ENCODE results near the gene EDRF1.

Gene EDRF1

GRCh38 chr10:125775491-125776106 lies 56.1 kb downstream of the EDRF1 start, which contains the start of gene MMP21 (continued):
- no peak for TF ChIP-seq TSHZ2 (CRISPR knock-in tag; IDR thresholded peaks at IDR 0.05)

GRCh38 chr10:125777806-125778205 lies 58.3 kb downstream of the EDRF1 start:
- no peak for ATAC-seq
- TF ChIP-seq CREB5 (CRISPR knock-in tag; IDR thresholded peaks at IDR 0.05; ENCODE audit: low read depth) = no peak
- no peak for TF ChIP-seq ZFP3 (CRISPR knock-in tag; IDR thresholded peaks at IDR 0.05)
- no peak for TF ChIP-seq ZC3H10 (CRISPR knock-in tag; IDR thresholded peaks at IDR 0.05)
- no peak for TF ChIP-seq ZFP30 (CRISPR knock-in tag; IDR thresholded peaks at IDR 0.05)
- no peak for TF ChIP-seq PPARA (CRISPR knock-in tag; IDR thresholded peaks at IDR 0.05; ENCODE audit: borderline replicate concordance)
- TF ChIP-seq SNAI2 (CRISPR knock-in tag; IDR thresholded peaks at IDR 0.05) = no peak
- no peak for TF ChIP-seq ARNTL (CRISPR knock-in tag; IDR thresholded peaks at IDR 0.05; ENCODE audit: borderline replicate concordance, low read depth)
- no peak for TF ChIP-seq ESRRG (CRISPR knock-in tag; IDR thresholded peaks at IDR 0.05)
- TF ChIP-seq PATZ1 (CRISPR knock-in tag; IDR thresholded peaks at IDR 0.05; ENCODE audit: borderline replicate concordance) = no peak
- no peak for TF ChIP-seq ZNF70 (CRISPR knock-in tag; IDR thresholded peaks at IDR 0.05)
- no peak for TF ChIP-seq TOX (CRISPR knock-in tag; IDR thresholded peaks at IDR 0.05; ENCODE audit: borderline replicate concordance)
- TF ChIP-seq CSRNP3 (CRISPR knock-in tag; IDR thresholded peaks at IDR 0.05) = no peak
- TF ChIP-seq ZNF565 (CRISPR knock-in tag; conservative IDR thresholded peaks at IDR 0.05; ENCODE audit: low read depth) = no peak
- no peak for TF ChIP-seq CSDC2 (CRISPR knock-in tag; IDR thresholded peaks at IDR 0.05)
- no peak for TF ChIP-seq OSR1 (CRISPR knock-in tag; IDR thresholded peaks at IDR 0.05)
- TF ChIP-seq POU6F1 (CRISPR knock-in tag; IDR thresholded peaks at IDR 0.05; ENCODE audit: borderline replicate concordance, low read depth) = no peak
- no peak for TF ChIP-seq TCF4 (CRISPR knock-in tag; IDR thresholded peaks at IDR 0.05; ENCODE audit: borderline replicate concordance)
- no peak for TF ChIP-seq RARB (CRISPR knock-in tag; IDR thresholded peaks at IDR 0.05)
- no peak for TF ChIP-seq ZNF8 (CRISPR knock-in tag; IDR thresholded peaks at IDR 0.05)

GRCh38 chr10:125778556-125778955 lies 59.0 kb downstream of the EDRF1 start:
- ATAC-seq = no peak
- TF ChIP-seq RARB (CRISPR knock-in tag; IDR thresholded peaks at IDR 0.05) (no peak), TOX (CRISPR knock-in tag; IDR thresholded peaks at IDR 0.05; ENCODE audit: borderline replicate concordance) (no peak), PATZ1 (CRISPR knock-in tag; IDR thresholded peaks at IDR 0.05; ENCODE audit: borderline replicate concordance) (no peak), BACH2 (CRISPR knock-in tag; IDR thresholded peaks at IDR 0.05; ENCODE audit: borderline replicate concordance) (no peak), CSDC2 (CRISPR knock-in tag; IDR thresholded peaks at IDR 0.05) (no peak), CSRNP3 (CRISPR knock-in tag; IDR thresholded peaks at IDR 0.05) (no peak), TSHZ2 (CRISPR knock-in tag; IDR thresholded peaks at IDR 0.05) (no peak), PPARA (CRISPR knock-in tag; IDR thresholded peaks at IDR 0.05; ENCODE audit: borderline replicate concordance) (no peak), OSR1 (CRISPR knock-in tag; IDR thresholded peaks at IDR 0.05) (no peak), ZFP3 (CRISPR knock-in tag; IDR thresholded peaks at IDR 0.05) (no peak)
